K562 (cell line): ENCODE results near the gene MACROD2.

Experiments
- TARDBP ChIP-seq: fragments of 450-650 bp; IDR thresholded peaks from 2 replicates; pipeline ENCODE4 v1.6.1; 2016
- ZNF75A ChIP-seq: fragments of 450-650 bp; formaldehyde crosslinking; IDR thresholded peaks from 2 replicates; pipeline ENCODE4 v1.4.0; 2020; ENCODE audit warnings: mild to moderate bottlenecking
- TF ChIP-seq, protein P1 (sequence below), 3 experiments: IDR thresholded peaks in 2 of 3; conservative IDR thresholded peaks in 1 of 3; 2 replicates each; pipeline ENCODE4 v1.5.1; 2011 to 2012; ENCODE audit warnings: low read length in 3 of 3, mild to moderate bottlenecking in 3 of 3, control low read depth in 2 of 3, improper control_type of control experiment in 1 of 3, inconsistent platforms in 1 of 3, low read depth in 1 of 3, mixed read lengths in 1 of 3, moderate library complexity in 1 of 3; ENCODE audit not compliant: insufficient read depth in 2 of 3

DNA sequence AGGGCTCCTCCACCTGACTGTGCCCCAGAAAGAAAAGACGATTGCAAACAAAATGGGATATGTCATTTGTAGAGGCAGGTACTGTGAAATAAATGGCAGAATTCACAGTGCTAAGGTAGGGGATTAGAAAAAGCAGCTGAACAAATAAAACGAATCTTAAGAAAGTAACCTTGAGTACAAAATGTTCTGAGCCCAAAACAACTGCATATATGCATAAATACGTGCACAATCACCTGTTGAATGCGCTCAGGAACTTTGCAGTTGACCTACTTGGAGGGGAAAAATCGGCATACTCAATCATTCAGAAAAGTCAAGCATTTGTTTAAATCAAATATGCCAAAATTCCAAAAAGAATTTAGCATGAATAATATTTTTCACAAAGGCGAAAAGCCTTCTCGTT is 1114.2 kb downstream of the MACROD2 start:
- TF ChIP-seq TARDBP (no peak), ZNF75A (no peak)
- TF ChIP-seq, protein P1, sequence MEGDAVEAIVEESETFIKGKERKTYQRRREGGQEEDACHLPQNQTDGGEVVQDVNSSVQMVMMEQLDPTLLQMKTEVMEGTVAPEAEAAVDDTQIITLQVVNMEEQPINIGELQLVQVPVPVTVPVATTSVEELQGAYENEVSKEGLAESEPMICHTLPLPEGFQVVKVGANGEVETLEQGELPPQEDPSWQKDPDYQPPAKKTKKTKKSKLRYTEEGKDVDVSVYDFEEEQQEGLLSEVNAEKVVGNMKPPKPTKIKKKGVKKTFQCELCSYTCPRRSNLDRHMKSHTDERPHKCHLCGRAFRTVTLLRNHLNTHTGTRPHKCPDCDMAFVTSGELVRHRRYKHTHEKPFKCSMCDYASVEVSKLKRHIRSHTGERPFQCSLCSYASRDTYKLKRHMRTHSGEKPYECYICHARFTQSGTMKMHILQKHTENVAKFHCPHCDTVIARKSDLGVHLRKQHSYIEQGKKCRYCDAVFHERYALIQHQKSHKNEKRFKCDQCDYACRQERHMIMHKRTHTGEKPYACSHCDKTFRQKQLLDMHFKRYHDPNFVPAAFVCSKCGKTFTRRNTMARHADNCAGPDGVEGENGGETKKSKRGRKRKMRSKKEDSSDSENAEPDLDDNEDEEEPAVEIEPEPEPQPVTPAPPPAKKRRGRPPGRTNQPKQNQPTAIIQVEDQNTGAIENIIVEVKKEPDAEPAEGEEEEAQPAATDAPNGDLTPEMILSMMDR (IDR thresholded peaks at IDR 0.05 in 2 of 3, conservative IDR thresholded peaks at IDR 0.05 in 1 of 3; ENCODE audit: insufficient read depth in 2 of 3, low read depth in 1 of 3, low read length in 3 of 3): no peak
